HCT116 (cell line): ENCODE results near the gene TCF12. TPM values are rescaled to one million over a fixed set of nuclear protein-coding genes. Genes with fewer than 3 reads are reported as not detected.
A peak's percentile ranks its signal among the peaks of the same experiment; 100 is the strongest.

ENCODE experiments used
- ATAC-seq: fragments of 200-7000 bp; cut with Tn5 transposase; 2 replicates; pipeline ENCODE4 v1.9.1; 2020; ENCODE audit warnings: mild to moderate bottlenecking, moderate library complexity
- BruUV-seq: library from RNA; stranded (reverse); fragments of 400-500 nt; replicated peaks from 2 replicates; lab custom pipeline; 2021; lab: Mats Ljungman, UMichigan
- CTCF ChIA-PET: fragments of 300-600 bp; sonication (Branson Sonifier 250); formaldehyde crosslinking; loops from one replicate; lab custom pipeline; 2021; ENCODE audit warnings: antibody characterized with exemption; lab: Charles Lee
- POLR2A ChIA-PET: fragments of 300-600, 350-600 bp; sonication (Branson Sonifier 250); formaldehyde crosslinking; loops from one replicate; lab custom pipeline; 2021; ENCODE audit warnings: antibody characterized with exemption; lab: Charles Lee
- RAD21 ChIA-PET, 2 experiments: fragments of 300-600 bp; sonication (Branson Sonifier 250); formaldehyde crosslinking; loops; one replicate each; lab custom pipeline; 2023; ENCODE audit warnings: low total read pairs in 2 of 2; ENCODE audit not compliant: uncharacterized antibody in 2 of 2, unreplicated experiment in 2 of 2, low non-redundant PET in 1 of 2; lab: Charles Lee
- DNase-seq: peaks from one replicate; pipeline ENCODE4 v3.0.0-alpha.2; 2010; ENCODE audit warnings: low read depth, low spot score
- H2AFZ ChIP-seq: fragments of 200-600 bp; shearing (Covaris generic), sonication (generic); 2 replicates; pipeline ENCODE4 v1.6.1; 2017; ENCODE audit warnings: low read depth, mixed run types, mixed read lengths, antibody characterized with exemption, low read length; ENCODE audit not compliant: poor library complexity, severe bottlenecking
- H3K27ac ChIP-seq: 2 replicates; pipeline ENCODE4 v1.5.1; 2012; ENCODE audit warnings: low read depth, low read length
- H3K27me3 ChIP-seq: fragments of 200-600 bp; sonication (generic); 2 replicates; pipeline ENCODE4 v1.6.1; 2016; ENCODE audit warnings: mixed run types, low read length, mixed read lengths; ENCODE audit not compliant: insufficient read depth
- H3K36me3 ChIP-seq, 2 experiments: fragments of 200-500 bp in 1 of 2; fragments of 200-600 bp in 1 of 2; sonication (Bioruptor generic) in 1 of 2; sonication (generic) in 1 of 2; 2 replicates each; pipeline versions ENCODE4 v1.5.1 to v1.6.1; 2014 to 2016; ENCODE audit warnings: low read length in 2 of 2, inconsistent platforms in 1 of 2, mixed read lengths in 1 of 2, mixed run types in 1 of 2; ENCODE audit not compliant: insufficient read depth in 2 of 2, control insufficient read depth in 1 of 2
- H3K4me1 ChIP-seq, 2 experiments: fragments of 200-600 bp in 1 of 2; sonication (generic) in 1 of 2; 2 replicates each; pipeline versions ENCODE4 v1.5.1 to v1.6.1; 2012 to 2017; ENCODE audit warnings: low read length in 2 of 2, inconsistent platforms in 1 of 2, mild to moderate bottlenecking in 1 of 2, mixed read lengths in 1 of 2, mixed run types in 1 of 2, moderate library complexity in 1 of 2; ENCODE audit not compliant: insufficient read depth in 2 of 2, control insufficient read depth in 1 of 2
- H3K4me2 ChIP-seq: fragments of 200-600 bp; sonication (generic); 2 replicates; pipeline ENCODE4 v1.6.1; 2017; ENCODE audit warnings: mixed run types, low read length, mixed read lengths
- H3K4me3 ChIP-seq, 2 experiments: fragments of 200-600 bp in 1 of 2; sonication (generic) in 1 of 2; replicated peaks in 1 of 2; 2 replicates each; pipeline ENCODE4 v1.5.1; 2011 to 2016; ENCODE audit warnings: low read length in 2 of 2, control low read depth in 1 of 2, low read depth in 1 of 2, mild to moderate bottlenecking in 1 of 2, mixed read lengths in 1 of 2, mixed run types in 1 of 2
- H3K79me2 ChIP-seq: fragments of 200-600 bp; sonication (generic); 2 replicates; pipeline ENCODE4 v1.6.1; 2017; ENCODE audit warnings: mild to moderate bottlenecking, mixed run types, low read length, moderate library complexity, mixed read lengths; ENCODE audit not compliant: insufficient read depth
- H3K9ac ChIP-seq: fragments of 200-600 bp; sonication (generic); 2 replicates; pipeline ENCODE4 v1.6.1; 2016; ENCODE audit warnings: low read length, mixed read lengths
- H3K9me2 ChIP-seq: fragments of 200-600 bp; sonication (generic), shearing (Covaris generic); 2 replicates; pipeline ENCODE4 v1.6.1; 2017; ENCODE audit warnings: mixed run types, mild to moderate bottlenecking, moderate library complexity; ENCODE audit not compliant: insufficient read depth
- H3K9me3 ChIP-seq, 2 experiments: fragments of 200-500 bp in 1 of 2; fragments of 200-600 bp in 1 of 2; sonication (Bioruptor generic) in 1 of 2; sonication (generic) in 1 of 2; 2 replicates each; pipeline ENCODE4 v1.6.1; 2014 to 2017; ENCODE audit warnings: low read length in 2 of 2, mixed read lengths in 2 of 2, inconsistent platforms in 1 of 2, low read depth in 1 of 2, mild to moderate bottlenecking in 1 of 2, mixed run types in 1 of 2, moderate library complexity in 1 of 2; ENCODE audit not compliant: control insufficient read depth in 1 of 2, insufficient read depth in 1 of 2
- H4K20me1 ChIP-seq: fragments of 200-600 bp; sonication (generic), shearing (Covaris generic); 2 replicates; pipeline ENCODE4 v1.6.1; 2017; ENCODE audit warnings: mixed run types, mild to moderate bottlenecking, moderate library complexity; ENCODE audit not compliant: insufficient read depth
- ATF3 ChIP-seq: IDR thresholded peaks from 2 replicates; pipeline ENCODE4 v1.6.1; 2012
- CBX3 ChIP-seq: IDR thresholded peaks from 2 replicates; pipeline ENCODE4 v1.6.1; 2012; ENCODE audit warnings: low read depth
- CEBPB ChIP-seq: IDR thresholded peaks from 2 replicates; pipeline ENCODE4 v1.6.1; 2012; ENCODE audit warnings: low read depth
- CTCF ChIP-seq, 3 experiments: fragments of 200-600 bp in 1 of 3; sonication (generic) in 1 of 3; IDR thresholded peaks in 2 of 3; conservative IDR thresholded peaks in 1 of 3; 2 replicates each; pipeline ENCODE4 v1.5.1; 2012 to 2017; ENCODE audit warnings: low read depth in 2 of 3, low read length in 2 of 3, antibody characterized with exemption in 1 of 3, borderline replicate concordance in 1 of 3, control low read depth in 1 of 3, mild to moderate bottlenecking in 1 of 3, mixed read lengths in 1 of 3, mixed run types in 1 of 3, moderate library complexity in 1 of 3; ENCODE audit not compliant: insufficient read depth in 1 of 3
- EGR1 ChIP-seq: IDR thresholded peaks from 2 replicates; pipeline ENCODE4 v1.6.1; 2012; ENCODE audit warnings: low read depth
- ELF1 ChIP-seq: IDR thresholded peaks from 2 replicates; pipeline ENCODE4 v1.6.1; 2012; ENCODE audit warnings: low read depth, borderline replicate concordance
- EZH2 ChIP-seq: fragments of 200-600 bp; sonication (generic); IDR thresholded peaks from 2 replicates; pipeline ENCODE4 v1.6.1; 2017; ENCODE audit warnings: antibody characterized with exemption, mixed run types
- FOSL1 ChIP-seq: IDR thresholded peaks from 2 replicates; pipeline ENCODE4 v1.6.1; 2012; ENCODE audit warnings: low read depth
- MAX ChIP-seq: IDR thresholded peaks from 2 replicates; pipeline ENCODE4 v1.6.1; 2012
- POLR2AphosphoS5 ChIP-seq: IDR thresholded peaks from 2 replicates; pipeline ENCODE4 v1.6.1; 2011; ENCODE audit warnings: mild to moderate bottlenecking, low read depth, low read length, moderate library complexity
- RAD21 ChIP-seq: IDR thresholded peaks from 2 replicates; pipeline ENCODE4 v1.6.1; 2012; ENCODE audit warnings: low read depth, mild to moderate bottlenecking
- SIN3A ChIP-seq: IDR thresholded peaks from 2 replicates; pipeline ENCODE4 v1.6.1; 2012; ENCODE audit warnings: low read depth
- SP1 ChIP-seq: IDR thresholded peaks from 2 replicates; pipeline ENCODE4 v1.6.1; 2012; ENCODE audit warnings: low read depth
- SRF ChIP-seq: IDR thresholded peaks from 2 replicates; pipeline ENCODE4 v1.6.1; 2012; ENCODE audit warnings: low read depth
- ZBTB33 ChIP-seq: IDR thresholded peaks from 2 replicates; pipeline ENCODE4 v1.6.1; 2011; ENCODE audit warnings: mild to moderate bottlenecking, low read length, moderate library complexity; ENCODE audit not compliant: insufficient replicate concordance; ENCODE audit errors: extremely low read depth
- ZFX ChIP-seq: fragments of 450-650 bp; IDR thresholded peaks from 2 replicates; pipeline ENCODE4 v1.6.1; 2017
- intact Hi-C: fragments of 100-400 bp; cut with micrococcal nuclease; formaldehyde crosslinking; loops from 2 replicates; pipeline ENCODE4 v1.10.0; 2022
- total RNA-seq: library from RNA; stranded (reverse); gene quantifications from one replicate; pipeline ENCODE4 v1.2.1, GENCODE V29; 2021; ENCODE audit not compliant: unreplicated experiment

Gene TCF12
- total RNA-seq, 1 experiment from 2014 or later: 71.6 TPM

- H3K79me2 ChIP-seq: no peaks in the 10 kb centered on the region
- peak overlapping the region; percentile 54; the same call in 1 of the 2 replicates for H3K27ac ChIP-seq
- ATAC-seq: no peak
- CTCF ChIA-PET: no interaction called here
- no peaks in the 10 kb centered on the region for H3K36me3 ChIP-seq
- H3K27me3 ChIP-seq: no peaks in the 10 kb centered on the region
- no peaks in the 10 kb centered on the region for H3K9me3 ChIP-seq
- intact Hi-C loops: no loop called here
- H3K9me2 ChIP-seq: no peaks in the 10 kb centered on the region
- TF ChIP-seq MAX: no peak
- TF ChIP-seq EGR1: no peak
- TF ChIP-seq SIN3A: no peak
- TF ChIP-seq FOSL1: no peak
- TF ChIP-seq ZBTB33: no peak
- no peak for TF ChIP-seq CBX3
- TF ChIP-seq RAD21: no peak
- no peak for TF ChIP-seq CTCF (IDR thresholded peaks at IDR 0.05 in 2 of 3, conservative IDR thresholded peaks at IDR 0.05 in 1 of 3; ENCODE audit: borderline replicate concordance in 1 of 3, insufficient read depth in 1 of 3, low read depth in 2 of 3, low read length in 2 of 3)
- TF ChIP-seq ELF1: no peak
- no peak for TF ChIP-seq SP1
- TF ChIP-seq EZH2: no peak
- TF ChIP-seq SRF: no peak
- TF ChIP-seq POLR2AphosphoS5: no peak
- no peak for TF ChIP-seq ATF3
- no peak for TF ChIP-seq ZFX
- no peak for TF ChIP-seq CEBPB
- POLR2A ChIA-PET: no interaction called here
- BruUV-seq: no TSS peak
- RAD21 ChIA-PET: no interaction called here
- DNase-seq: no peak
- H3K4me1 ChIP-seq: peaks cover 11 to 21% of the 10 kb centered on the region in 2 experiments
- H3K4me3 ChIP-seq: no peak overlapping the region
- no peak overlapping the region for H3K9ac ChIP-seq
- no peaks in the 10 kb centered on the region for H4K20me1 ChIP-seq
- no peak overlapping the region for H2AFZ ChIP-seq
- peak overlapping the region; percentile 86; the same call in 1 of the 2 replicates for H3K4me2 ChIP-seq
Observed at GRCh38 chr15:57322602-57323250, 404.3 kb downstream of the TCF12 start.
